K562 (cell line): ENCODE data around the gene RHOF. TPM values are rescaled to one million over a fixed set of nuclear protein-coding genes. Genes with fewer than 3 reads are reported as not detected.

Source experiments
- ATAC-seq: fragments of 200-7000 bp; cut with Tn5 transposase; 3 replicates; pipeline ENCODE4 v1.9.1; 2020; ENCODE audit warnings: moderate library complexity
- BruUV-seq: library from RNA; stranded (reverse); fragments of 400-500 nt; replicated peaks from 2 replicates; lab custom pipeline; 2021; lab: Mats Ljungman, UMichigan
- CTCF ChIA-PET: fragments of 300-600 bp; formaldehyde crosslinking; extraction: SDS; loops from one replicate; lab custom pipeline; 2021; ENCODE audit warnings: low intra/inter-chr PET ratio; lab: Yijun Ruan, JAX
- POLR2A ChIA-PET: fragments of 300-600, 350-650 bp; sonication (Branson Sonifier 250); formaldehyde crosslinking; extraction: SDS; loops from one replicate; lab custom pipeline; 2021; ENCODE audit warnings: antibody characterized with exemption, inconsistent platforms; lab: Yijun Ruan, JAX
- DNase-seq, 4 experiments: peaks; one replicate each; pipeline versions ENCODE4 v3.0.0 to v3.0.0-alpha.2; 2011 to 2018; ENCODE audit warnings: low spot score in 3 of 4, mixed read lengths in 3 of 4; ENCODE audit errors: extremely low read depth in 1 of 4
- FAIRE-seq: peaks from 2 replicates; lab custom pipeline; 2011; peaks lifted over from hg19 to GRCh38; lab: Jason Lieb, UNC
- H2AFZ ChIP-seq: 2 replicates; pipeline ENCODE4 v1.6.0; 2011; ENCODE audit warnings: low read depth, low read length, control low read depth, inconsistent platforms
- H3K27ac ChIP-seq: fragments of 200-600 bp; 3 replicates; pipeline ENCODE4 v1.8.0; 2011; ENCODE audit warnings: low read depth, mild to moderate bottlenecking, control low read depth, inconsistent platforms, low read length, moderate library complexity, mixed read lengths; ENCODE audit errors: extremely low read depth
- H3K27me3 ChIP-seq, 2 experiments: fragments of 300-600 bp in 1 of 2; 2 replicates in 1 of 2; 3 replicates in 1 of 2; pipeline versions ENCODE4 v1.6.0 to v1.8.0; 2011; ENCODE audit warnings: inconsistent platforms in 2 of 2, low read length in 2 of 2, mild to moderate bottlenecking in 1 of 2, mixed read lengths in 1 of 2, moderate library complexity in 1 of 2; ENCODE audit not compliant: control insufficient read depth in 2 of 2, insufficient read depth in 2 of 2
- H3K36me3 ChIP-seq: fragments of 300-600 bp; 3 replicates; pipeline ENCODE4 v1.8.0; 2011; ENCODE audit warnings: mild to moderate bottlenecking, low read length, inconsistent platforms; ENCODE audit not compliant: control insufficient read depth, insufficient read depth
- H3K4me1 ChIP-seq, 2 experiments: fragments of 200-600 bp in 1 of 2; replicated peaks in 1 of 2; 2 replicates in 1 of 2; 3 replicates in 1 of 2; pipeline versions ENCODE4 v1.5.1 to v1.8.0; 2011; ENCODE audit warnings: inconsistent platforms in 2 of 2, low read length in 2 of 2, mild to moderate bottlenecking in 1 of 2, mixed read lengths in 1 of 2, moderate library complexity in 1 of 2; ENCODE audit not compliant: control insufficient read depth in 2 of 2, insufficient read depth in 2 of 2
- H3K4me2 ChIP-seq: 2 replicates; pipeline ENCODE4 v1.6.1; 2011; ENCODE audit warnings: low read length, control low read depth, inconsistent platforms, mixed read lengths; ENCODE audit not compliant: insufficient read depth
- H3K4me3 ChIP-seq: fragments of 200-600 bp; sonication (generic), shearing (Covaris generic); 2 replicates; pipeline ENCODE4 v1.5.1; 2016; ENCODE audit warnings: control low read depth, inconsistent platforms
- H3K79me2 ChIP-seq: fragments of 200-600 bp; 3 replicates; pipeline ENCODE4 v1.8.0; 2011; ENCODE audit warnings: low read length, inconsistent platforms; ENCODE audit not compliant: control insufficient read depth, insufficient read depth
- H3K9ac ChIP-seq, 2 experiments: 2 replicates each; pipeline versions ENCODE4 v1.6.0 to v1.6.1; 2011; ENCODE audit warnings: low read depth in 2 of 2, low read length in 2 of 2, control low read depth in 1 of 2, inconsistent platforms in 1 of 2, mild to moderate bottlenecking in 1 of 2, mixed read lengths in 1 of 2; ENCODE audit not compliant: insufficient read depth in 1 of 2
- H3K9me1 ChIP-seq: one replicate; pipeline ENCODE4 v1.6.0; 2011; ENCODE audit warnings: inconsistent platforms, mild to moderate bottlenecking, low read length, moderate library complexity; ENCODE audit not compliant: control insufficient read depth, insufficient read depth
- H3K9me3 ChIP-seq: replicated peaks from 2 replicates; pipeline ENCODE4 v1.5.1; 2011; ENCODE audit warnings: low read depth, low read length, inconsistent platforms; ENCODE audit not compliant: control insufficient read depth, insufficient read depth
- H4K20me1 ChIP-seq: replicated peaks from 2 replicates; pipeline ENCODE4 v1.6.1; 2011; ENCODE audit warnings: low read length, inconsistent platforms, mixed read lengths; ENCODE audit not compliant: control insufficient read depth, insufficient read depth
- HDAC6 ChIP-seq: IDR thresholded peaks from 2 replicates; pipeline ENCODE4 v1.6.1; 2012; ENCODE audit warnings: low read depth, mild to moderate bottlenecking, control low read depth, inconsistent platforms, low read length, moderate library complexity
- MITF ChIP-seq: IDR thresholded peaks from 2 replicates; pipeline ENCODE4 v1.6.1; 2014; ENCODE audit warnings: antibody characterized with exemption
- NCOA6 ChIP-seq: fragments of 450-650 bp; IDR thresholded peaks from 2 replicates; pipeline ENCODE4 v1.6.1; 2017; ENCODE audit warnings: mild to moderate bottlenecking
- NR2C2 ChIP-seq, 2 experiments: fragments of 200-800 bp in 1 of 2; sonication (Bioruptor generic) in 1 of 2; sonication (generic) in 1 of 2; formaldehyde crosslinking in 1 of 2; IDR thresholded peaks; 2 replicates each; pipeline versions ENCODE4 v1.6.1 to v1.8.0; 2016 to 2022; ENCODE audit warnings: mild to moderate bottlenecking in 1 of 2, missing compliant biosample characterization in 1 of 2, missing genetic modification characterization in 1 of 2, missing genetic modification reagents in 1 of 2
- SIN3B ChIP-seq: fragments of 450-650 bp; IDR thresholded peaks from 2 replicates; pipeline ENCODE4 v1.6.1; 2017; ENCODE audit warnings: low read depth, mild to moderate bottlenecking, moderate library complexity
- SMAD1 ChIP-seq: fragments of 150-350 bp; IDR thresholded peaks from 2 replicates; pipeline ENCODE4 v1.6.1; 2014; ENCODE audit warnings: low read length, low read depth; ENCODE audit not compliant: partially characterized antibody
- TFAP4 ChIP-seq: sonication (generic); formaldehyde crosslinking; IDR thresholded peaks from 2 replicates; pipeline ENCODE4 v1.8.0; 2022; ENCODE audit warnings: missing genetic modification reagents, mild to moderate bottlenecking, moderate library complexity, borderline replicate concordance
- THAP7 ChIP-seq: fragments of 250-450 bp; sonication (Bioruptor Pico); IDR thresholded peaks from 2 replicates; pipeline ENCODE4 v1.5.0; 2021
- ZBTB11 ChIP-seq, 3 experiments: fragments of 200-800 bp in 1 of 3; fragments of 250-450 bp in 1 of 3; fragments of 450-650 bp in 1 of 3; sonication (Bioruptor Pico) in 1 of 3; sonication (Bioruptor generic) in 1 of 3; formaldehyde crosslinking in 1 of 3; IDR thresholded peaks; 2 replicates each; pipeline versions ENCODE4 v1.6.1 to v1.8.0; 2016 to 2022; ENCODE audit warnings: mild to moderate bottlenecking in 2 of 3, missing genetic modification characterization in 2 of 3, missing compliant biosample characterization in 1 of 3, moderate library complexity in 1 of 3
- ZFP1 ChIP-seq: fragments of 450-650 bp; formaldehyde crosslinking; IDR thresholded peaks from 2 replicates; pipeline ENCODE4 v1.4.0; 2020; ENCODE audit warnings: mild to moderate bottlenecking, mixed read lengths
- ZNF444 ChIP-seq: fragments of 250-450 bp; sonication (Bioruptor Pico); IDR thresholded peaks from 2 replicates; pipeline ENCODE4 v1.4.0; 2020; ENCODE audit warnings: mild to moderate bottlenecking, moderate library complexity
- WGBS: fragments of 100-300 bp; shearing (Covaris generic); methylation state at CpG from one replicate; pipeline ENCODE4 v1.1.6; 2016; ENCODE audit warnings: low coverage, mixed read lengths; ENCODE audit not compliant: insufficient coverage; ENCODE audit errors: missing lambda C conversion rate; 5-methylcytosine and 5-hydroxymethylcytosine counted together
- in situ Hi-C: fragments of 300-500 bp; cut with MboI; formaldehyde crosslinking; loops from 4 replicates; pipeline ENCODE4 v1.15.0; 2018; ENCODE audit warnings: inconsistent platforms, mixed read lengths
- intact Hi-C: fragments of 100-400 bp; cut with micrococcal nuclease; formaldehyde crosslinking; loops from 2 replicates; pipeline ENCODE4 v1.14.2; 2022
- polyA plus RNA-seq, 8 experiments: library from polyadenylated mRNA; depleted of rRNA in 4 of 8; stranded (reverse) in 5 of 8; unstranded in 3 of 8; fragments of >200 nt; fragmentation: Nextera tagmentation in 2 of 8; fragmentation: Illumina TruSeq in 1 of 8; extraction: Ambion mirVana in 2 of 8; extraction: Trizol in 1 of 8; gene quantifications; 2 replicates each; pipeline versions ENCODE4 v1.2.1 to v1.2.3, GENCODE V29; 2011 to 2014; ENCODE audit warnings: inconsistent platforms in 1 of 8, missing spikeins in 1 of 8
- total RNA-seq, 7 experiments: library from RNA; depleted of rRNA in 6 of 7; stranded (reverse); fragments of >200 nt in 6 of 7; fragmentation: Illumina TruSeq in 2 of 7; extraction: Trizol in 2 of 7; gene quantifications; 2 replicates each; pipeline versions ENCODE4 v1.2.1 to v1.2.3, GENCODE V29; 2011 to 2021; ENCODE audit warnings: low replicate concordance in 1 of 7

RHOF gene
- total and polyA plus RNA-seq, 9 of the 15 experiments (the other 6 are each of a cell fraction or from before 2014, with no cell fraction given) = 0.13 to 10.1 (median 4.0) TPM

GRCh38 chr12:121799842-121800693 is 6.6 kb upstream of the RHOF start:
- no TSS peak for BruUV-seq
- peak overlapping the region; percentile 80 for H3K4me3 ChIP-seq
- ChIA-PET CTCF (no interaction called here), POLR2A (interaction anchor here (0.5 to 9.4 kb wide), 12 partner anchors 8 to 1599 kb away, joined by 3 to 194 read pairs (median 5); partner anchors contain the start of genes PSMD9, RNU4-2, RPLP0 and SETD1B)
- DNase-seq = peak; percentile 71 to 94 (median 82)
- peaks cover 85% of the 10 kb centered on the region for H3K79me2 ChIP-seq
- peak overlapping the region; percentile 93 for H3K4me2 ChIP-seq
- peak overlapping the region; percentile 57 for H2AFZ ChIP-seq
- 0% methylated on average over 37 of the region's 84 CpGs for WGBS
- no peak for FAIRE-seq
- no peaks in the 10 kb centered on the region for H3K9me3 ChIP-seq
- no peaks in the 10 kb centered on the region for H4K20me1 ChIP-seq
- intact Hi-C loops (no loop called here), in situ Hi-C loops (loop anchor here (5.0 kb wide), 1 partner anchor 87 kb away; the partner anchor contains the start of gene PSMD9)
- no peaks in the 10 kb centered on the region for H3K27me3 ChIP-seq
- H3K4me1 ChIP-seq = peaks cover 32 to 73% of the 10 kb centered on the region in 2 experiments; a peak in 4 of 5 replicates
- peak; percentile 52 for ATAC-seq
- H3K36me3 ChIP-seq = peaks cover 32% of the 10 kb centered on the region
- H3K9me1 ChIP-seq = no peaks in the 10 kb centered on the region
- H3K27ac ChIP-seq = peak overlapping the region; percentile 99
- peak overlapping the region; percentile 99 to 100 for H3K9ac ChIP-seq
- peak; percentile 79; the same call in 1 of the 2 replicates for TF ChIP-seq TFAP4 (CRISPR knock-in tag)
- TF ChIP-seq HDAC6 = no peak
- 0 out of 2 replicates have a peak, but pooled peaks have one; percentile 51 for TF ChIP-seq SIN3B
- 0 out of 2 replicates have a peak, but pooled peaks have one; percentile 34 for TF ChIP-seq ZFP1 (CRISPR knock-in tag)
- TF ChIP-seq MITF = peak; percentile 30; the same call in 1 of the 2 replicates
- peak; percentile 31 for TF ChIP-seq SMAD1
- TF ChIP-seq ZBTB11 (CRISPR knock-in tag; IDR thresholded peaks at IDR 0.05) = peak in 1 of 3 experiments; percentile 71; a peak in 1 of 6 replicates
- no peak for TF ChIP-seq ZNF444 (CRISPR knock-in tag)
- TF ChIP-seq NCOA6 = no peak
- TF ChIP-seq NR2C2 (CRISPR knock-in tag; IDR thresholded peaks at IDR 0.05) = no peak
- peak; percentile 75; the same call in 1 of the 2 replicates for TF ChIP-seq NR2C2 (tag; IDR thresholded peaks at IDR 0.05)
- no peak for TF ChIP-seq THAP7 (CRISPR knock-in tag)
